GM12801 (cell line): Measurements from ENCODE around the gene HIVEP1.

ENCODE experiments used
- CTCF ChIP-seq: IDR thresholded peaks from one replicate; pipeline ENCODE4 v1.5.1; 2011; ENCODE audit warnings: control low read depth; ENCODE audit not compliant: insufficient read length; ENCODE audit errors: extremely low read depth

Gene HIVEP1

GRCh38 chr6:12012038-12012557 is at the start of gene HIVEP1:
TSS of gene HIVEP1 (plus strand) at chr6:12012312. CDS start at chr6:12015629, 3,317 bp downstream.
- TF ChIP-seq CTCF = no peak

DNA sequence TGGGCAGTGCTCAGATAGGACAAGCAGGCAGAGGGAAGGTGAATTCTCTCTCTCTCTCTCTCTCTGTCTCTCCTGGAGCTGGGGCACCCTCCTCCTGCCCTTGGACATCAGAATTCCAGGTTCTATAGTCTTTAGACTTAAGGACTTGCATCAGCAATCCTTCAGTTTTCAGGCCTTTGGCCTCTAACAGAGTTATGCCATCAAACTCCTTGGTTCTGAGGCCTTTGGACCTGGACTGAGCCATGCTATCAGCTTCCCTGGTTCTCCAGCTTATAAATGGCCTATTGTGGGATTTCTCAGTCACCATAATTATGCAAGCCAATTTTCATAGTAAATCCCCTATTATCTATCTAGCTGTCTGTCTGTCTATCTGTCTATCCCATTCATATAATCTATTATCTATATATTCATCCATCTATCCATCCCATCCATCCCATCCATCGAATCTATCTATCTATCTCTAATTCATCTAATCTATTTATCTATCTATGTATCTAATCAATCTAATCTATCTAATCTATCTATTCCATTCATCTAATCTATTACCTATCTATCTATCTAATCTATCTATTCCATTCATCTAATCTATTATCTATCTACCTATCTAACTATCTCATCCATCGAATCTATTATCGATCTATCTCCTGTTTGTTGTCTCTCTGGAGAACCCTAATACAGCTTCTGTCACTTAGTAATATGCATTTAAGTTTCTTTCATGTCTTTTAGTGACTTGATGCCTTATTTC is 48.2 kb upstream of the HIVEP1 start:
- no peak for TF ChIP-seq CTCF

DNA sequence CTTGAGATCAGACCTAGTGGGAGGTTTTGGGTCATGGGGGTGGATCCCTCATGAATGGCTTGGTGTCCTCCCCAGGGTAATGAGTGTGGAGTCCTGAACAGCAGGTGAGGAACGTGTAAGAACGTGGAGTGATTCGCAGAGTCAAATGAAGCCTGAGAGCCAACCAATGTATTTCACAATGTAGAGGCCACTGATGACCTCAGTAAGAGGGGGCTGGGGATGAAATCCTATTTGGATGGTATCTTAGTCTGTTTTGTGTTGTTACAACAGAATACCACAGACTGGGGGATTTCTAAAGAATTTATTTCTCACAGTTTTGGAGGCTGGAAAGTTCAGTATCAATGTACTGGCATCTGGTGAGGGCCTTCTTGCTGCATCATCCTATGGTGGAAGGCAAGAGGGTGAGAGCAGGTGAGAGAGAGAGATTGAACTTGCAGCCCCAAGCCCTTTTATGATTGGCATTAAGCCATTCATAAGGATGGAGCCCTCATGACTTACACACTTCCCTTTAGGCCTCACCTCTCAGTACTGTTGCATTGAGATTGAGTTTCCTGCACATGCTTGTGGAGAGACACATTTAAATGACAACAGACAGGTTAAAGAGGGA is 47.3 kb upstream of the HIVEP1 start:
- no peak for TF ChIP-seq CTCF

GRCh38 chr6:11965499-11965898 is 46.6 kb upstream of the HIVEP1 start:
- TF ChIP-seq CTCF = no peak

DNA sequence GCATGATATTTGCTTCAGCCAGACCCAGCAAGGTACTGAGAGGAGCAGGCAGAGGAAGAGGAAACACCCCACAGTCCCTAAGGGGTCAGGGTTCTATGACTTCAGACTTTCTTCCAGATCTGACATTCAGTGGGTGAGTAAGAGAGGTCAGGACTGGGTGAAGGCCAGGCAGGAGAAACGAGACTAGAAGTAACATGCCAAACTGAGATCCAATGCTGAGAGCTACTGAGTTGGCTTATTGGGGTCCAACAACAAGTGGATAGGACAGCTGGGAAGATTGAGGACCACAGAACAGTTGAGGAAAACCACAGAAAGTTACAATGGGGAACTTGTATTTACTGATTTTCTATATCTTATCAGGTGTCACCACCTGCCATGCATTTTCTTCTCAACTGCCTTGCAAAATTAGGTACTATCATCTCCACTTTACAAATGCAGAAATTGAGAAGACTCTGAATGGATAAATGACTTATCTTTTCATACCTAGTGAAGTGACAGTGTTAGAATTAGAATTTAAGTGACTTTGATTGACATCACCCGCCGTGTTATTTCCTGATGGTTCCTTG is 43.8 kb upstream of the HIVEP1 start:
- no peak for TF ChIP-seq CTCF

GRCh38 chr6:11969092-11969491 is 43.0 kb upstream of the HIVEP1 start:
- TF ChIP-seq CTCF = no peak

DNA sequence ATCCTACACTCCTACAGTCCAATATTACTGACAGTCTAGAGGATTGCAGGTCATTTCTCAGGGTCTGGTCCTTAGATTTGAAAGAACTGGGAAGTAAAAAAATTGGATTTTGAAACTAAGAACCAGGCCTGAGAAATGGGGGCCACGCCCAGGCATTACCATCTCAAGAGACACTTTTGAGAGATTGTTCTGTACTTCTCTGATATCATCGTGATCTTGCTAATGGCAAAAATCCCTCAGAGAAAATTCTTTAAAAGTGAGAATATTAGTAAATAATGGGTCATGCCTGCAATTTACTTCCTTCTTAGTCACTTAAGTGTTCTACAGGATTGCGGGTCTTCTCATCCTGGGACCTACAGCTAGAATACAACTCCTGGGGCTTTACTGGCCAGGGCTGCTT is 42.0 kb upstream of the HIVEP1 start:
- no peak for TF ChIP-seq CTCF
